ENCODE measurements around the gene NPNT. TPM values are rescaled to one million over a fixed set of nuclear protein-coding genes. Genes with fewer than 3 reads are reported as not detected.

NPNT gene
- total RNA-seq, 4 donors from 2014 or later, result 15.6 to 53.8 (median 40.7) TPM

GRCh38 chr4:105967058-105967658 is 71.9 kb downstream of the NPNT start:
- DNase-seq (ENCODE audit: low spot score in 2 of 2), result no peak
- no peaks in the 10 kb centered on the region for H3K36me3 ChIP-seq
- H3K27ac ChIP-seq, result peak overlapping the region in 1 of 4 donors; percentile 1
- 69 to 72% methylated on average over 10 of the region's 10 CpGs for WGBS, 2 donors
- no peaks in the 10 kb centered on the region for H3K27me3 ChIP-seq
- peaks cover 0 to 8% (median 3%) of the 10 kb centered on the region in 4 donors for H3K4me1 ChIP-seq
- H3K9me3 ChIP-seq, result no peaks in the 10 kb centered on the region
- no peak for TF ChIP-seq EP300 (IDR thresholded peaks at IDR 0.05)
- TF ChIP-seq POLR2A (IDR thresholded peaks at IDR 0.05), result no peak
- TF ChIP-seq CTCF (IDR thresholded peaks at IDR 0.05), result no peak
- no peak overlapping the region for H3K4me3 ChIP-seq

GRCh38 chr4:105969575-105969974 is 74.3 kb downstream of the NPNT start:
- no peaks in the 10 kb centered on the region for H3K27me3 ChIP-seq
- H3K27ac ChIP-seq, result no peak overlapping the region
- H3K36me3 ChIP-seq, result no peaks in the 10 kb centered on the region
- H3K4me3 ChIP-seq, result no peak overlapping the region
- peaks cover 0 to 8% (median 3%) of the 10 kb centered on the region in 4 donors for H3K4me1 ChIP-seq
- no peak for DNase-seq (ENCODE audit: low spot score in 2 of 2)
- no peak for TF ChIP-seq CTCF (IDR thresholded peaks at IDR 0.05)
- no peak for TF ChIP-seq POLR2A (IDR thresholded peaks at IDR 0.05)
- no peak for TF ChIP-seq EP300 (IDR thresholded peaks at IDR 0.05)
- H3K9me3 ChIP-seq, result no peaks in the 10 kb centered on the region
- 71 to 77% methylated on average over 2 of the region's 2 CpGs for WGBS, 2 donors

DNA sequence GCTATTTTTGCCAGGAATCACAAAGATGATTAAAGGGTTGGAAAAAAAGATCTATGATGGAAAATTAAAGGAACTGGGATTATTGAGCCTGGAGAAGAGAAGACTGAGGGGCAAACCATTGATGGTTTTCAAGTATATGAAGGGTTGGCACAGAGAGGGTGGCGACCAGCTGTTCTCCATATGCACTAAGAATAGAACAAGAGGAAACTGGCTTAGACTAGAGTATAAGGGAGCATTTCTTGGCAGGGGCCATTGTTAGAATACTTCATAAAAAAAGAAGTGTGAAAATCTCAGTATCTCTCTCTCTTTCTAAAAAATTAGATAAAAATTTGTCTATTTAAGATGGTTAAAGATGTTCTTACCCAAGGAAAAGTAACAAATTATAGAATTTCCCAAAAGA is 75.1 kb downstream of the NPNT start:
- no peaks in the 10 kb centered on the region for H3K27me3 ChIP-seq
- H3K27ac ChIP-seq, result no peak overlapping the region
- 78 to 81% methylated on average over 1 of the region's 1 CpG for WGBS, 2 donors
- H3K9me3 ChIP-seq, result no peaks in the 10 kb centered on the region
- H3K36me3 ChIP-seq, result no peaks in the 10 kb centered on the region
- no peak for DNase-seq (ENCODE audit: low spot score in 2 of 2)
- peaks cover 0 to 8% (median 3%) of the 10 kb centered on the region in 4 donors for H3K4me1 ChIP-seq
- no peak for TF ChIP-seq POLR2A (IDR thresholded peaks at IDR 0.05)
- no peak for TF ChIP-seq EP300 (IDR thresholded peaks at IDR 0.05)
- no peak for TF ChIP-seq CTCF (IDR thresholded peaks at IDR 0.05)
- H3K4me3 ChIP-seq, result no peak overlapping the region

- no peak for TF ChIP-seq CTCF (IDR thresholded peaks at IDR 0.05)
- TF ChIP-seq EP300 (IDR thresholded peaks at IDR 0.05), result no peak
- no peak for TF ChIP-seq POLR2A (IDR thresholded peaks at IDR 0.05)
- no peaks in the 10 kb centered on the region for H3K27me3 ChIP-seq
Observed at GRCh38 chr4:105971036-105971435, 75.8 kb downstream of the NPNT start.

DNA sequence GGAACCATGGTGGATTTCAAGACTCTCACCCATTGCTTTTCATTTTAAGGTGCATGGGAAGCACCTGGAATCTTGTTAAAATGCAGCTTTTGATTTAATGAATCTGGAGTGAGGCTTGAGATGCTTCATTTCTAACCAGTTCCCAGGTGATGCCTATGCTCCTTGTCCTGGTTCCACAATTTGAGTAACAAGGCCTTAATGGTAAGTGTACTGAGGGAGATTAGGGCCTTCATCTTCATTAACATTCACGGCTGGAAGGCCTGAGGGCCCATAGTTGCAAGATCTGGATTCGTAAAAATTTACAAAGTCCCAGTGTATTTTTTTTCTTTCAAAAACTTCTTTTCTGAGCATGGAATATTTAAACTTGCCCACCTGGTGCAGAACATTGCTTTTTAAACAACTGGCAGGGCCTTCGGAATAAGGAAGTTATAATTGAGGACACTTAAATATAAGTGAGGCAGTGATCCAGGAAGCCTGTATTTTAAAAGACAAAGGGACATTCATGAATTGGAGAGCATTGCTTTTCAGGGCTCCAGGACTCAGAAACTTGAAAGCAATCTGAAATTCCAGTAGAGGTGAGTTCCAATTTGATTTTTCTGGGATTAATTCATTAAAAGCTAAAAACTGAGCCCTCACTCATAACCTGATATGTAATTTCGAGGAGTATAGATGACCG is 77.8 kb downstream of the NPNT start:
- H3K27me3 ChIP-seq, result no peaks in the 10 kb centered on the region
- WGBS, 2 donors, result 75 to 78% methylated on average over 5 of the region's 5 CpGs
- TF ChIP-seq CTCF (IDR thresholded peaks at IDR 0.05) (no peak), POLR2A (IDR thresholded peaks at IDR 0.05) (no peak), EP300 (IDR thresholded peaks at IDR 0.05) (no peak)
- DNase-seq (ENCODE audit: low spot score in 2 of 2), result no peak
- peaks cover 0 to 6% (median 0%) of the 10 kb centered on the region in 4 donors for H3K4me1 ChIP-seq
- no peaks in the 10 kb centered on the region for H3K36me3 ChIP-seq
- H3K27ac ChIP-seq, result no peak overlapping the region
- no peak overlapping the region for H3K4me3 ChIP-seq
- no peaks in the 10 kb centered on the region for H3K9me3 ChIP-seq

More at GRCh38 chr4:105971036-105971435, 75.8 kb downstream of the NPNT start:
- Histone ChIP-seq H3K4me3 (no peak overlapping the region), H3K36me3 (no peaks in the 10 kb centered on the region), H3K4me1 (peaks cover 0 to 6% (median 3%) of the 10 kb centered on the region in 4 donors), H3K27ac (no peak overlapping the region), H3K9me3 (no peaks in the 10 kb centered on the region)
- DNase-seq (ENCODE audit: low spot score in 2 of 2), result no peak
- WGBS, 2 donors, result 81 to 82% methylated on average over 4 of the region's 4 CpGs

Measured in tibial nerve (tissue), 4 donors.